ENCODE data around the gene SGMS2.
"Not testable (repeated sequence)": the region's sequence is repeated elsewhere in the genome, so short reads cannot be mapped to it uniquely, and the experiment has no call there.

SGMS2 gene

DNA sequence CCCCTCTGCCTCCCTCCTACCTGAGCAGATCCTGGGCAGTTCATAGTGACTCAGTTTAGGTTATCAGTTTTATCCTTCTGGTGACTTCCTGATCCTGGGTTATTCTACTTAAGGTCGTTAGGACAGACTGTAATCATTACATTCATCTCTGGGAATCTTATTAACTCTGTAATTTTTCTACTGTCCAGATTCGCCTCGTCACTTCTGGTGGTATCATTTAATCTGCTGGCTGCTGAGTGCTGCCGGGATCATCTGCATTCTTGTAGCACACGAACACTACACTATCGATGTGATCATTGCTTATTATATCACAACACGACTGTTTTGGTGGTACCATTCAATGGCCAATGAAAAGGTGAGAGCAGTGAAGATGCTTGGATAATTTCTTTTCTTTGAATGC, 83.6 kb downstream of the SGMS2 start:
- no peak for DNase-seq (ENCODE audit: low read depth, low spot score)

DNA sequence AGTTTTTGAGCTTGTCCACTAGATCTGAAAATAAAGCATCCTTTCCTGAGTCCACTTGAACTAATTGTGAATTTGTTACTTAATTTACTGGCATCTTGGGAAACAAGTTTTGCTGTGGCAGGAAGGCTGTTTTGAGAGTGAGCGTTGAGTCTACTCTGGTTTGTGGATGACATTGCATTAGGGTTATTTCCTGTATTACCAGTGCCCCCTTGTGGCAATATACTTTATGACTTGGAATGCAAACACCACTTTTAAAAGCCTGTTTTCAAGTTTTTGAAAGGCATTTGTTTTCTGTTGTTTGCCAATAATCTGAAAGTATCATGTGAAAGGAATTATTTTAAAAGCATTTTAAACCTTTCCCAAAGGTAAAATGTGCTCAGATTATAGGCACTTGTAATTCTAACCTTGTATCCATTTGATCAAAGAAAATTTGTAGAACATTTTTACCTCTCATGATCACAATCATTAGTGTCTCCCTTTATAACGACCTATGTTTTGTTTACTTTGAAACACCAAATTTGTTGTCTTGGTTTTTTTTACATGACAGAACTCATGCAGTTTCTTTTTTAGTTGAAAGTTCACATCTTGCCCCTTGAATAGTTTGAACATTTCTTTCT, 88.7 kb downstream of the SGMS2 start:
- DNase-seq (ENCODE audit: low read depth, low spot score), result peak; percentile 21

DNA sequence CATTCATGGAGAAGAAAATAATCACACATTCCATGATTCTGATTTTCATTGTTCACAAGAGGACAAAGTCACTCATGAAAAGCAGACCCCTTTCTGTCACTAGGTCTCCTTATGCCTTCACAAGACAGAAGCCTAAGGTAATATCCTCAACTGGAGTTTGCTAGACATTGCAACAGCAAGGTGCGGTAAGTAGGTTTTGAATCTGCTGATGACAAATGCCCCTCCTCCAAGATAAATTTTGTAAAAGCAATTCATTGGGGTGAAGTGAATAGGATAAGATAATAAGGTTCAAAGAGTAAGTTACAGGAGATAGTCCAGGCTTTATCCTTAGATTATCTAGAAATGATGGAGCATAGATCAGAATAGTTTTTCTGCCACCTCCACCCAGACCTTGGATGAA, 90.5 kb downstream of the SGMS2 start:
- no peak for DNase-seq (ENCODE audit: low read depth, low spot score)

DNA sequence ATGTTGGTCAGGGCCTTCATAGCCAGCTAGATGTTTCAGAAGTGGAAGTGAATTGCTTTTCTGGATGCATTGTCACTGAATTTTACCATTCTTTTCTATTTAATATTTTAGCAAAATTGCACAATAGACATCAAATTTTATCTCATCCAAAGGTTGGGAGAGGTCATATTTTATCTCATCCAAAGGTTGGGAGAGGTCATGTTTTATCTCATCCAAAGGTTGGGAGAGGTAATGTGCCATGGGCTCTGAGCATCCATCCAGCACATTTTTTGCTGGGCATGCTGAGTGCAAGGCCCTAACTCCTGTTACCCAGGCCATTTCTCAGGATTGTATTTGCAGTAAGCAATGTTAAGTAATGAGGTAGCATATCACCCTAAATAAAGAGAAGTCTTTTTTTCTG, 91.9 kb downstream of the SGMS2 start:
- no peak for DNase-seq (ENCODE audit: low read depth, low spot score)

DNA sequence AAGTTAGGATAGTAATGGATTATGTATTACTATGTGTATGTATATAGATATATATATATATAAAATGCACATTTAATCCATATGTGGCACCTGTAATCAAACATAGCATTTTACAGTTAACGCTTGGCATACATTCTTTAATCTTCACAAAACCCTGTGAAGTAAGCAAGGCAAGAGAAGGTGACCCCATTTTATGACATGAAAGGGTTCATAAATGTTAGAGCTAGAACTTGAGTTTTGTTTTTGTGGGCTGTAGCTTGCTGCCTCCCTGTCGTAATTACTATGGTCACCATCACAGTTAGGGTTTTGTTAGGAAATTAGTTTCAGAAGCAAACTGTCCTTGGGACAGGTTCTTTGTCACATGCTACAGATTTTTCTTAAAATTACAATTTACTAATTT, 92.8 kb downstream of the SGMS2 start:
- no peak for DNase-seq (ENCODE audit: low read depth, low spot score)

DNA sequence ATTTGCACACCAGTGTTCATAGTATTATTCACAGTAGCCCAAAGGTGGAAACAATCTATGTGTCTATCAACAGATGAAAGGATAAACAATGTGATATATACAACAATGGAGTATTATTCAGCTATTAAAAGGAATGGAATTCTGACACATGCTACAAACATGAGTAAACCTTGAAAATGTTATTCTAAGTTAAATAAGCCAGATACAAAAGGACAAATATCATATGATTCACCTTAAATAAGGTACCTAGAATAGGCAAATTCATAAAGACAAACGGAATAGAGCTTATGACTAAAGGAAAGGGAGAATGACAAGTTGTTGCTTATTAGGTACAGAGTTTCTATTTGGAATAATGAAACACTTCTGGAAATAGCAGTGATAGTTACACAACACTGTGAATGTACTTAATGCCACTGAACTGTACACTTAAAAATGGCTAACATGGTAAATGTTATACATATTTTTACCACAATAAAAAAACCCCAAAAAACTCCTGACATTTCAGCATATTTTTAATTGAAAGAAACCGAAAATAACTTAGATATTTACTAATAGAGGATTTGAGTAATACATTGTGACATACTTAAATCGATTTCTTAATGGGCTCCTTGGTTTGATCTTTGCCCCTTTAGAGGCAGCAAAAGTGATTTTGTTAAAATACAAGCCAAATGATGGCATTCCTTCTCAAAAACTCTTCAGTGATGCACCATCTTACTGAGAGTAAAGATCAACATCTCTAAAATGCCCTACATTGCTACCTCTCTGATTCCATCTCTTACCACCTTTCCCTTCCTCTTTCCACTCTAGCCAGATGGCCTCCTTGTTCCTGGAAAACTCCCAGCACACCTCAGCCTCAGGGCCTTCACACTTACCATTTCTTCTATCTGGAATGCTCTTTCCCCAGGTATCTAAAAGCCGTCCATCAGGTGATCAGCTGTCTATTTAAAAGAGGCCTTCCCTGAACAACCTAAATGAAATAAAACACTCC, 98.0 kb downstream of the SGMS2 start:
- DNase-seq (ENCODE audit: low read depth, low spot score), result no peak

DNA sequence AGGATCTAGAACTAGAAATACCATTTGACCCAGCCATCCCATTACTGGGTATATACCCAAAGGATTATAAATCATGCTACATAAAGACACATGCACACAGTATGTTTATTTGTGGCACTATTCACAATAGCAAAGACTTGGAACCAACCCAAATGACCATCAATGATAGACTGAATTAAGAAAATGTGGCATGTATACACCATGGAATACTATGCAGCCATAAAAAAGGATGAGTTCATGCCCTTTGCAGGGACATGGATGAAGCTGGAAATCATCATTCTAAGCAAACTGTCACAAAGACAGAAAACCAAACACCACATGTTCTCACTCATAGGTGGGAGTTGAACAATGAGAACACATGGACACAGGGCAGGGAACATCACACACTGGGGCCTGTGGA, 101.0 kb downstream of the SGMS2 start:
- DNase-seq (ENCODE audit: low read depth, low spot score), result not testable (repeated sequence)

DNA sequence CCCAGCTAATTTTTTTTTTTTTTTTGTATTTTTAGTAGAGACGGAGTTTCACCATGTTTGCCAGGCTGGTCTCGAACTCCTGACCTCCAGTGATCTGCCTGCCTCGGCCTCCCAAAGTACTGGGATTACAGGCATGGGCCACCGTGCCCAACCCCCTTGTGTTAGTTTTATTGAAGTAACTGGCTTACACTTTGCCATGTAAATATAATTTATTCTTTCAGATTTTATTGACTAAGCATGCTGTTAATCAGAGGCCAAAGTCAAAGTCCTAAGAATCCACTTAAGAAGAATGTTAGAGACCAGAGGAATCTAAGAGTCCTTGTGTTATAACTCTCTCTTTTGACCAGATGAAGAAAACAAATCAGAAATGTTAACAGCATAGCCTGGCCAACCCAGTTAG, 102.1 kb downstream of the SGMS2 start:
- not testable (repeated sequence) for DNase-seq (ENCODE audit: low read depth, low spot score)

DNA sequence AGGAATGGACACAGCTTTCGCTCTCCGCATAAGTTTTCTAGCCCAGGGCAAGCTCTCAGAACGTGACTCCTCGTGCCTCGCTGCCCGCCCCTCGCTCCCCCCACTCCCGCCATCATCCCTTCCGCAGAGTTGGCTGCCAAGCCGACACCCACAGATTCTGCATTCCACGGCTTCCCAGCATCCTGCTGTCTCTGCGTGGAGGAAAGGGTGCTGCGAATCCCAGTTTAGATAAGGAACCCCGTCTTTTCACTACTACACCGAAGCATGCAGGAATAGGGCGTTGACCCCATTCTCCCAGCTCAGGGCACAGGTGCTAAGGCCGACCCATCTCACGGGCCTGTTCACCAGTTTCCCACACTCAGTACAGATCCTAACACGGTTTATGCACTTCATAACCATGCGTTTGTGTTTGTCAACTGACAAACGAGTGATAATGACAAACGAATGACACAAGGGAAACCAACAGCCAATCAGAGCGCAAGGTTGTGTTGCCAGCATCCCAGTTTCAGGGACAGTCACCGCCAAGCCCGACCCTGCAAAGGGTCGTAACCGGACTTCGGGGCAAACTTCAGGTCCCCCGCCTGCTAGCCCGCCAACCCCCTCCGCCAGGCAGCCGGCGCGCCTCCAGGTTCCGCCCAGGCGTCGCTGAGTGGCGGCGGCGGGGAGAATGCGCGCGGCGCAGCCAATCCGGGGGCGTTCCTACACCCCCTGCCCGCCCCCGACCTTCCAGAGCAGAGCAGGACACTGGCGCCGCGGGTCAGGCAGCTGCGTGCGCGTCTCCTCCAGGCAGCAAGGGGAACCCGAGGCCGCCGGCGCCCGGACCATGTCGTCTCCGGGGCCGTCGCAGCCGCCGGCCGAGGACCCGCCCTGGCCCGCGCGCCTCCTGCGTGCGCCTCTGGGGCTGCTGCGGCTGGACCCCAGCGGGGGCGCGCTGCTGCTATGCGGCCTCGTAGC, 106.4 kb downstream of the SGMS2 start, which contains the start of gene CYP2U1:
TSS of gene CYP2U1 (plus strand) at position 729 of the 954 bp plus-strand sequence. CDS start at position 824, 95 bp downstream.
- DNase-seq (ENCODE audit: low read depth, low spot score), result peak; percentile 48

DNA sequence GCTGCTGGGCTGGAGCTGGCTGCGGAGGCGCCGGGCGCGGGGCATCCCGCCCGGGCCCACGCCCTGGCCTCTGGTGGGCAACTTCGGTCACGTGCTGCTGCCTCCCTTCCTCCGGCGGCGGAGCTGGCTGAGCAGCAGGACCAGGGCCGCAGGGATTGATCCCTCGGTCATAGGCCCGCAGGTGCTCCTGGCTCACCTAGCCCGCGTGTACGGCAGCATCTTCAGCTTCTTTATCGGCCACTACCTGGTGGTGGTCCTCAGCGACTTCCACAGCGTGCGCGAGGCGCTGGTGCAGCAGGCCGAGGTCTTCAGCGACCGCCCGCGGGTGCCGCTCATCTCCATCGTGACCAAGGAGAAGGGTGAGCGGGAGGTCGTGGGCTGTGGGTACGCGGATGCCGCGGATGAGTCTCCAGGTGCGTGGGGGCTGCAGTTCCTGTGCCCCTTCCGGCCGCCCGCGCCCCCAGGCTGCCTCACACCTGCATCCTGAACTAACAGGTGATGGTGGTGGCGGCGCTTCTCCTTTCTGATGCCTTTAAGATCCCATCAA, 107.1 kb downstream of the SGMS2 start:
- no peak for DNase-seq (ENCODE audit: low read depth, low spot score)

DNA sequence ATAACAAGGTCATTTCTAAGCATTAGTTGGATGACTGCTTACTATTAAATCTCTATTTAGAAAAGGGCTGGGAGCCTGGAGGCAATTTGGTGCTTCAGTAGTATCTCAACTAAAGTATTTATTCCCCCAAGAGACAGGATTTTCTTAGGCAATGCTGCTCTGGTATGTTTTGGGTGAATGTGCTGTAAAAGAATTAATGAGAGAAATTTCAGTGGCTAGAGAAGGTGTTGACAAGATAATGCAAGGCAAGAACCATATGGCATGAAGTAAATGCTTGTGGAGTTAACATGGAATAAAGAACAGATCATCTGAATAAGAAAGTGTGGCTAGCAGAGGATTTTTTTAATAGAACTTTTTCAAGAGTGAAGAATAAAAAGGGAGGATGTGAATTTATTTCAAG, 110.5 kb downstream of the SGMS2 start:
- no peak for DNase-seq (ENCODE audit: low read depth, low spot score)

DNA sequence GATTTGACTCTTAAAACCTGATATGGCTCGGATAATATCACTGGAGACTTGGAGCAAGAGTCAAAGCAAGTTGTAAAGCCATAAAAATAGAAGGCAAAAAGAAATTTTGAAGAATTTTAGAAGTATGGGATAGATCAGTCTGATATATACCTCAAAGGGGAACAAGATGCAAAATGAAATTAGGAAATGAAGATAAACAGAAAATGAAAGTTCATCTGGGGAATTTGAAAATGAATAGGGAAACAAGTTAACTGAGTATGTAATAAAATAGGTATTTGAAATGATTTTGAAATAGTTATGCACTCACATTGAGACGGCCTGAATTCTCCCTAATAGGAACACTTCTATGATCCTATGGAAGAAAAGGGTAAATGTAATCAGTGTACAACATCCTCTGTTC, 112.3 kb downstream of the SGMS2 start:
- no peak for DNase-seq (ENCODE audit: low read depth, low spot score)

DNA sequence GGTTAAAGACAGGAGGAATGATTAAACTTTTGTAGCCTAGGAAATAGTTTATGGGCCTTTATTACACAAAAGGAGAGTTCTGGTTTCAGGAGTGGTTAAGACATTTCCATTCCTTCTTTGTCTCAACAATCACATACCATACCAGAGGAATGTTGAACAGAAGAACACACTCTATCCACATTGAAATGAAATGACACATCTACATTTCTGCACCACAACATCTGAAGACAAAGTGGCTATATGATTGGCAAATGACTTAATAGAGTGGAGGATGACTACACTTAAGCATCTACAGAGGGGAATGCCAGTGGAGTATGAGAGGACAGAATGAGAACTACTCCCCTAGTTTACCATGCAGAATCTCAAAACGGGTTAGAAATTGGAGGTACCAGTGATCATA, 114.6 kb downstream of the SGMS2 start:
- DNase-seq (ENCODE audit: low read depth, low spot score), result no peak

DNA sequence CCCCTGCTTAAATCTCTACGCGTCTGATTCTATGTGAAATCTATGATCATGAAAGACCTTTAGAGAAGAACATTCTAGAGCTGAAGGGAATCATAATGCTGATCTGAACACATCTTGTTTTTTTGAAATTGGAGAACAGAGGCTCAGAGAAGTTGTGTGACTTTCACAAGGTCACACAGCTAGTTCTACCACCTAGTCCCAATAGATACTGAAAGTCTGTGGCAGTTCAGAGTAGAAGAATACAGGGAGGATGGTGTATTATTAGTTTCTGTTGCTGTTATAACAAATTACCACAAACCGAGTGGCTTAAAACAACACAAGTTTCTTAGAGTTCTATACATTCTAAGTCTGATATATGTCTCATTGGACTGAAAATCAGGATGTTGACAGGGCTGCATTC, 121.1 kb downstream of the SGMS2 start:
- no peak for DNase-seq (ENCODE audit: low read depth, low spot score)

DNA sequence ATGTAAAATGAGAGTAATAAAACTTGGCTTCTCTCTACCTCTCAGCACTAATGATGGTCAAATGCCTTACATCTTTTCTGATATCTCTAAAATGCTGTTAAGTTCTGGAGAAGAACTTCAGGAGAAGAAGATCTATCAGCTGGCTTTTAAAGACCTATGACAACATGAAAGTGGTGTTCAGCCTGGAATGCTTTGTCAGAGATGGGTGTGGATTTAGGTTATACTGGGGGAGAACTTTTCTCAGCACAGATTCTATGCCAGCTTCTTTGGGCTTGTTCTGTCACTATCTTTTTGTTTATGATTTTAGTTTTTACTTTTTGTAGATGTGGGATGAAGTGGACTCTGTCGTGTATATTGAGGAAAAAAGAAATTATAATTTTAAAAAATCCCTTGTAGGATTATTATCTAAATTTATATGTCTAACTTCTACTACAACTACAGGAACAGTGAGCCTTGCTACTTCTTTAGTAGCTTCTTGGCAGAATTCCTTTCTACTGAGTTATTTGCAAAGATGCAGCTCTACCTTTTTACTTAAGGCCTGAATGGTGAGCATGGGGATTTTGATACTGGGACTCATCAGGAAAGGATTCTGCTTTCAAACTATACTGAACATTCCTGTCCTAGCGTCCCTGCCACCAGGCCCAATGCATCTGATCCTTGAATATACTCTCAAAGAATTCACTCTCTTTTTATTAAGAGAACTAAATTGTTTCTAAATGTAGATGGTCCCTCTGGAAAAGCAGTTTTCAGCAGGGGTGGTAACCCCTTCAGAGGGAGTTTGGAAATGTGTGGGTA, 126.2 kb downstream of the SGMS2 start:
- no peak for DNase-seq (ENCODE audit: low read depth, low spot score)

DNA sequence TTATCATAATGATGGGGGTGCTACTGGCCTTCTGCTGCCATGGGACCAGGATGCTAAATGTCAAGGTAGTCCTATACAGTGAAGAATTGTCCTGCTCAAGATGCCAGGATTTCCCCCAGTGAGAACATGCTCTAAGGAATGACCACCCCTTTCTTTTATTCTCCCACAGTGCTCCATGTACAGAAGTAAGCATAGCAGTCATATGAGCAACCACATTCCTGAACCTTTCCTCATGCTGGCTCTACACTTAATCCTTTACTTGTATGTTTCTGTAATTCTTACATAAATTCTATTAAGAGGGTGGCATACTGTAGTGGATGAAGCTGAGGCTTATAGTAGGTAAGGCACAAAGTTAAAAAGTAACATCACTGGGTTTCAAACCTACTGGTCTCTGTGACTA, 126.8 kb downstream of the SGMS2 start:
- DNase-seq (ENCODE audit: low read depth, low spot score), result no peak

DNA sequence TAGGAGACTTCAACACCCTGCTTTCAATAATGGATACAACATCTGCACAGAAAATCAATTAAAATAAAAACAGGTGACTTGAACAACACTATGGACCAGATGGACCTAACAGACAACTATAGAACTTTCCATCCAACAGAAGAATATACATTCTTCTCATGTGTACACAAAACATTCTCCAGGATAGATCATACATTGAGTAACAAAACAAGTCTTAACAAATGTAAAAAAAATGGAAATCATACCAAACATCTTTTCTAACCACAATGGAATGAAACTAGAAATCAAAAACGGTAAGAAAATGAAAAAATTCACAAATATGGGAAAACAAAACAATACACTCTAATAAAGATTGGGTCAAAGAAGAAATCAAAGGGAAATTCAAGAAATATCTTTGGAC, 131.3 kb downstream of the SGMS2 start:
- no peak for DNase-seq (ENCODE audit: low read depth, low spot score)
